Cardiac fibroblast (primary cell): ENCODE results near the gene CNTNAP5.

ENCODE experiments used
- DNase-seq, 2 donors: peaks; one replicate each; pipeline versions ENCODE4 v3.0.0 to v3.0.0-alpha.2; 2010; ENCODE audit warnings: low read depth in 2 of 2
- H3K4me3 ChIP-seq, 2 donors: replicated peaks in 1 of 2; 1 replicate in 1 of 2; 2 replicates in 1 of 2; pipeline ENCODE4 v1.5.1; 2011; ENCODE audit warnings: low read depth in 2 of 2, low read length in 2 of 2, mild to moderate bottlenecking in 2 of 2, moderate library complexity in 1 of 2
- CTCF ChIP-seq: IDR thresholded peaks from one replicate; pipeline ENCODE4 v1.5.1; 2011; ENCODE audit warnings: low read depth, mild to moderate bottlenecking, low read length, inconsistent platforms

Gene CNTNAP5

GRCh38 chr2:124080281-124081153 lies 55.4 kb downstream of the CNTNAP5 start:
- no peak overlapping the region for H3K4me3 ChIP-seq
- TF ChIP-seq CTCF = no peak
- DNase-seq = no peak

- peak; percentile 9 to 24 for DNase-seq
- no peak overlapping the region for H3K4me3 ChIP-seq
- no peak for TF ChIP-seq CTCF
Measured at GRCh38 chr2:124081154-124081716, 56.1 kb downstream of the CNTNAP5 start.

- TF ChIP-seq CTCF = no peak
- no peak for DNase-seq
- H3K4me3 ChIP-seq = no peak overlapping the region
Measured at GRCh38 chr2:124088616-124089015, 63.5 kb downstream of the CNTNAP5 start.

- no peak overlapping the region for H3K4me3 ChIP-seq
Measured at GRCh38 chr2:124091721-124092120, 66.6 kb downstream of the CNTNAP5 start.

GRCh38 chr2:124092651-124093050 lies 67.6 kb downstream of the CNTNAP5 start:
- no peak for TF ChIP-seq CTCF
- no peak overlapping the region for H3K4me3 ChIP-seq
- no peak for DNase-seq

More at GRCh38 chr2:124091721-124092120, 66.6 kb downstream of the CNTNAP5 start:
- TF ChIP-seq CTCF = no peak
- no peak for DNase-seq

- H3K4me3 ChIP-seq = no peak overlapping the region
- DNase-seq = no peak
- TF ChIP-seq CTCF = no peak
Measured at GRCh38 chr2:124104914-124105313, 79.8 kb downstream of the CNTNAP5 start.
